OCI-LY7 (cell line): ENCODE results near the gene PCSK7.

ENCODE experiments used
- CTCF ChIP-seq: fragments of 200-600 bp; sonication (generic); conservative IDR thresholded peaks from 2 replicates; pipeline ENCODE4 v1.5.1; 2014; ENCODE audit warnings: mild to moderate bottlenecking, antibody characterized with exemption, low read length, moderate library complexity, mixed read lengths
- EZH2phosphoT487 ChIP-seq: fragments of 200-600 bp; sonication (generic); IDR thresholded peaks from 2 replicates; pipeline ENCODE4 v1.6.1; 2018; ENCODE audit warnings: low read depth, borderline replicate concordance, mild to moderate bottlenecking, mixed run types, antibody characterized with exemption, low read length, moderate library complexity, mixed read lengths

DNA sequence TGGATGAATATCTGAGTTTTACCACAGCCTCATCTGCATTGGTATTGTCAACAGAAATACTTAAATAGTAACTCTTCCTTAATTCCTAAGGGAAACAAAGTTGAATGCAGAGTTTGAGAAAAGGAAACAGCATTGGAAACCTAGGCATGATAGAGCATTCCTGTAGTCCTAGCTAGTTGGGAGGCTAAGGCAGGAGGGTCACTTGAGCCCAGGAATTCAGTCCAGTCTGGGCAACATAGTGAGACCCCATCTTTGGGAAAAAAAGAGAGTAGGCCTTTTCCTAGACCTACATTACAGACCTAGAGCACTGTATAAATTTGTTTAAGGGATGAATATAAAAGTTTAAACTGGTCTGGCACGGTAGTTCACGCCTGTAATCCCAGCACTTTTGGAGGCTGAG is 74.4 kb downstream of the PCSK7 start:
- TF ChIP-seq CTCF (no peak), EZH2phosphoT487 (no peak)
